SU-DHL-6 (cell line): ENCODE measurements around the gene DHX58.

Experiments used
- H2AFZ ChIP-seq: fragments of 200-600 bp; sonication (generic); 2 replicates; pipeline ENCODE4 v1.6.1; 2014; ENCODE audit warnings: low read depth, mild to moderate bottlenecking, moderate library complexity, mixed read lengths, antibody characterized with exemption, low read length; ENCODE audit not compliant: severe bottlenecking
- H3F3A ChIP-seq: fragments of 200-600 bp; shearing (Covaris generic); 2 replicates; pipeline ENCODE4 v1.6.0; 2016; ENCODE audit warnings: antibody characterized with exemption, mild to moderate bottlenecking; ENCODE audit not compliant: insufficient read depth
- H3K27ac ChIP-seq: fragments of 200-600 bp; sonication (generic); 2 replicates; pipeline ENCODE4 v1.5.1; 2016; ENCODE audit warnings: low read depth, mild to moderate bottlenecking, low read length, moderate library complexity, mixed read lengths
- H3K27me3 ChIP-seq: fragments of 200-600 bp; sonication (generic), shearing (Covaris generic); 2 replicates; pipeline ENCODE4 v1.6.0; 2014; ENCODE audit warnings: mild to moderate bottlenecking, low read length
- H3K36me3 ChIP-seq: fragments of 200-600 bp; sonication (generic); 2 replicates; pipeline ENCODE4 v1.6.1; 2014; ENCODE audit warnings: mild to moderate bottlenecking, low read length, mixed read lengths
- H3K4me2 ChIP-seq: fragments of 300-600, 200-600 bp; shearing (Covaris generic), sonication (generic); 2 replicates; pipeline ENCODE4 v1.6.0; 2014; ENCODE audit warnings: low read length, low read depth, mild to moderate bottlenecking; ENCODE audit not compliant: poor library complexity, severe bottlenecking
- H3K4me3 ChIP-seq: fragments of 200-600 bp; sonication (generic); 2 replicates; pipeline ENCODE4 v1.5.1; 2014; ENCODE audit warnings: antibody characterized with exemption, low read length, mild to moderate bottlenecking, mixed read lengths; ENCODE audit not compliant: insufficient read depth, poor library complexity, severe bottlenecking
- H3K79me2 ChIP-seq: fragments of 200-600 bp; sonication (generic); 2 replicates; pipeline ENCODE4 v1.6.1; 2014; ENCODE audit warnings: mild to moderate bottlenecking, low read length, moderate library complexity; ENCODE audit not compliant: insufficient read depth
- H3K9ac ChIP-seq: fragments of 200-600 bp; sonication (generic); 2 replicates; pipeline ENCODE4 v1.7.0; 2014; ENCODE audit warnings: mild to moderate bottlenecking, low read length
- H3K9me2 ChIP-seq: fragments of 200-600 bp; sonication (generic); replicated peaks from 2 replicates; pipeline ENCODE4 v1.6.1; 2014; ENCODE audit warnings: low read length; ENCODE audit not compliant: insufficient read depth
- H3K9me3 ChIP-seq: fragments of 200-600 bp; sonication (generic); 2 replicates; pipeline ENCODE4 v1.6.1; 2014; ENCODE audit warnings: low read length, mixed read lengths; ENCODE audit not compliant: insufficient read depth
- H4K20me1 ChIP-seq: fragments of 200-600 bp; sonication (generic); 2 replicates; pipeline ENCODE4 v1.6.1; 2014; ENCODE audit warnings: low read depth, mild to moderate bottlenecking, antibody characterized with exemption, low read length, moderate library complexity, mixed read lengths
- CTCF ChIP-seq: fragments of 200-600 bp; sonication (generic); IDR thresholded peaks from one replicate; pipeline ENCODE4 v1.5.1; 2017; ENCODE audit warnings: antibody characterized with exemption, mild to moderate bottlenecking, low read length, moderate library complexity; ENCODE audit not compliant: insufficient read depth, poor library complexity, severe bottlenecking
- EZH2phosphoT487 ChIP-seq: fragments of 200-600 bp; sonication (generic), shearing (Covaris generic); conservative IDR thresholded peaks from 2 replicates; pipeline ENCODE4 v1.6.1; 2018; ENCODE audit warnings: mild to moderate bottlenecking, antibody characterized with exemption, low read length, moderate library complexity, mixed read lengths

Gene DHX58

GRCh38 chr17:42136654-42137051, 24.1 kb upstream of the DHX58 start:
- H4K20me1 ChIP-seq, result peaks cover 13% of the 10 kb centered on the region; the same call in 1 of the 2 replicates
- H3F3A ChIP-seq, result peaks cover 24% of the 10 kb centered on the region
- no peak overlapping the region for H3K9ac ChIP-seq
- H3K27ac ChIP-seq, result no peak overlapping the region
- H3K9me3 ChIP-seq, result no peaks in the 10 kb centered on the region
- H3K4me3 ChIP-seq, result no peak overlapping the region
- no peaks in the 10 kb centered on the region for H3K36me3 ChIP-seq
- no peak overlapping the region for H3K4me2 ChIP-seq
- peaks cover 75% of the 10 kb centered on the region for H3K79me2 ChIP-seq
- TF ChIP-seq EZH2phosphoT487 (no peak), CTCF (no peak)
- no peak overlapping the region for H2AFZ ChIP-seq
- H3K9me2 ChIP-seq, result no peaks in the 10 kb centered on the region
- no peaks in the 10 kb centered on the region for H3K27me3 ChIP-seq

- H3K9me3 ChIP-seq, result no peaks in the 10 kb centered on the region
- H3K27ac ChIP-seq, result peak overlapping the region; percentile 24; the same call in 1 of the 2 replicates
- H3K9me2 ChIP-seq, result no peaks in the 10 kb centered on the region
- H3K27me3 ChIP-seq, result no peaks in the 10 kb centered on the region
- H3K79me2 ChIP-seq, result peaks cover 75% of the 10 kb centered on the region
- H3K4me2 ChIP-seq, result no peak overlapping the region
- peaks cover 13% of the 10 kb centered on the region; the same call in 1 of the 2 replicates for H4K20me1 ChIP-seq
- no peak overlapping the region for H3K4me3 ChIP-seq
- no peak overlapping the region for H2AFZ ChIP-seq
- no peaks in the 10 kb centered on the region for H3K36me3 ChIP-seq
- TF ChIP-seq CTCF, result no peak
- no peak for TF ChIP-seq EZH2phosphoT487
- H3K9ac ChIP-seq, result no peak overlapping the region
- peaks cover 24% of the 10 kb centered on the region for H3F3A ChIP-seq
These were observed 23.4 kb upstream of the DHX58 start for GRCh38 chr17:42135664-42136653.

- Histone ChIP-seq H3K9ac (no peak overlapping the region), H3K36me3 (no peaks in the 10 kb centered on the region), H3K9me3 (no peaks in the 10 kb centered on the region), H3F3A (peaks cover 24% of the 10 kb centered on the region), H3K27ac (no peak overlapping the region), H3K9me2 (no peaks in the 10 kb centered on the region), H4K20me1 (peaks cover 13% of the 10 kb centered on the region; the same call in 1 of the 2 replicates), H3K79me2 (peaks cover 74% of the 10 kb centered on the region), H3K4me3 (no peak overlapping the region), H2AFZ (no peak overlapping the region), H3K4me2 (no peak overlapping the region), H3K27me3 (no peaks in the 10 kb centered on the region)
- TF ChIP-seq EZH2phosphoT487 (no peak), CTCF (no peak)
These were observed 22.6 kb upstream of the DHX58 start for GRCh38 chr17:42135151-42135550.
